ENCODE results near the gene ZNF835. TPM values are rescaled to one million over a fixed set of nuclear protein-coding genes. Genes with fewer than 3 reads are reported as not detected.

The ZNF835 gene
- total and polyA plus RNA-seq, 2 of the 13 experiments (the other 11 are each of a cell fraction or from before 2014, with no cell fraction given) = not detected

- TF ChIP-seq MATR3 (CRISPR knock-in tag; IDR thresholded peaks at IDR 0.05) = no peak
- TF ChIP-seq ZNF569 (CRISPR knock-in tag; IDR thresholded peaks at IDR 0.05; ENCODE audit: borderline replicate concordance) = peak; percentile 96; the same call in 1 of the 2 replicates
- TF ChIP-seq GLI4 (CRISPR knock-in tag; IDR thresholded peaks at IDR 0.05; ENCODE audit: borderline replicate concordance) = peak; percentile 100
- peak; percentile 97 for TF ChIP-seq E2F5 (CRISPR knock-in tag; conservative IDR thresholded peaks at IDR 0.05)
- TF ChIP-seq NR2F1 (CRISPR knock-in tag; IDR thresholded peaks at IDR 0.05) = peak in 1 of 2 experiments; percentile 81; a peak in 1 of 4 replicates
- TF ChIP-seq HDAC1 (CRISPR knock-in tag; IDR thresholded peaks at IDR 0.05) = peak; percentile 95
- no peak for TF ChIP-seq GPBP1L1 (CRISPR knock-in tag; IDR thresholded peaks at IDR 0.05)
- TF ChIP-seq MIXL1 (CRISPR knock-in tag; IDR thresholded peaks at IDR 0.05) = peak; percentile 99
- TF ChIP-seq ATM (IDR thresholded peaks at IDR 0.05; ENCODE audit: borderline replicate concordance) = no peak
- TF ChIP-seq HMGA1 (CRISPR knock-in tag; conservative IDR thresholded peaks at IDR 0.05) = no peak
- peak; percentile 97 for TF ChIP-seq ZZZ3 (CRISPR knock-in tag; IDR thresholded peaks at IDR 0.05; ENCODE audit: borderline replicate concordance)
- peak; percentile 98 for TF ChIP-seq GLMP (CRISPR knock-in tag; IDR thresholded peaks at IDR 0.05; ENCODE audit: borderline replicate concordance)
- TF ChIP-seq ZSCAN21 (CRISPR knock-in tag; IDR thresholded peaks at IDR 0.05; ENCODE audit: borderline replicate concordance) = peak; percentile 100
- peak; percentile 97 for TF ChIP-seq ZNF503 (CRISPR knock-in tag; IDR thresholded peaks at IDR 0.05)
- peak; percentile 87 for TF ChIP-seq ZFY (CRISPR knock-in tag; IDR thresholded peaks at IDR 0.05)
- TF ChIP-seq ZNF543 (CRISPR knock-in tag; IDR thresholded peaks at IDR 0.05) = peak; percentile 99
- peak; percentile 100 for TF ChIP-seq ZSCAN20 (CRISPR knock-in tag; IDR thresholded peaks at IDR 0.05; ENCODE audit: borderline replicate concordance)
- peak; percentile 99 for TF ChIP-seq TFE3 (CRISPR knock-in tag; IDR thresholded peaks at IDR 0.05)
- TF ChIP-seq PHB2 (IDR thresholded peaks at IDR 0.05; ENCODE audit: partially characterized antibody) = no peak
- no peak for TF ChIP-seq CBX2 (IDR thresholded peaks at IDR 0.05; ENCODE audit: low read depth, low read length)
- peak; percentile 91 for TF ChIP-seq CBX2 (CRISPR knock-in tag; IDR thresholded peaks at IDR 0.05; ENCODE audit: low read depth)
- TF ChIP-seq TERF1 (CRISPR knock-in tag; IDR thresholded peaks at IDR 0.05) = peak; percentile 96
These were observed 33.5 kb downstream of the ZNF835 start (continued) for GRCh38 chr19:56637976-56638555.
